DMS114 treated with DMSO at 0.1 percent for 48 hours (cell line): ENCODE data around the gene PLXNA4.
"Not testable (repeated sequence)": the region's sequence is repeated elsewhere in the genome, so short reads cannot be mapped to it uniquely, and the experiment has no call there.

ENCODE experiments used
- DNase-seq: peaks from one replicate; lab custom pipeline; 2025; ENCODE audit not compliant: unreplicated experiment; lab: John Stamatoyannopoulos, UW

The PLXNA4 gene

DNA sequence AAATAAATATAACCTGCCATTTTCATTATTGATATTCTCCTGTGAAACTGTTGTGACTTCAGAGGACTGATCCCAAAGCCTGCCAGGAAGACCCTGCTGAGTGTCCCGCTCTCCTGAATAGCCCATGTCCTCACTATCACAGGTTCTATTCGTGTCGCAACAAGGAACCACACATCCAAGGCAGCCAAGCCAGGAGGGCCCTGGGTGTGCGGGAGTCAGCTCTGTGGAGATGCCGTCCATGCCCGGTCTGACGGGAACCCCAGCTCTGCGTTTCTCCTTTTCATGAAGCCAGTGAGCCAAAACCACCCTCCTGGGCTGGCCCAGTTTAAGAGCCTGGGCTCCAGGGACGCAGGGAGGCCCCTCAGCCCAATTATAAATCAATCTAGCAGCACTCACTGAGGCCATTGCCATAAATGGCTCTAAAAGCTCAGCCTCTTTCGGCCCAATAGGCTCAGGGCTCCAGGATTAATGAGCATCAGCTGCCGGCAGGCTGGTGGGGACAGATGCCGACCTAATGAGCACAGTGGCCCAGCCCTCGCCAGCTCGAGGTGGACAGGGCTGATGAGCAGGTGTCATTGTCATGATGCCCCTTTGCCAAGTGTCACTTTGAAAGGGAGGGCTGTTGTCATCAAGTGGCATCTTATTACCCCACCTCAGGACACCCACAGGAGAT is 177.9 kb downstream of the PLXNA4 start:
- no peak for DNase-seq

DNA sequence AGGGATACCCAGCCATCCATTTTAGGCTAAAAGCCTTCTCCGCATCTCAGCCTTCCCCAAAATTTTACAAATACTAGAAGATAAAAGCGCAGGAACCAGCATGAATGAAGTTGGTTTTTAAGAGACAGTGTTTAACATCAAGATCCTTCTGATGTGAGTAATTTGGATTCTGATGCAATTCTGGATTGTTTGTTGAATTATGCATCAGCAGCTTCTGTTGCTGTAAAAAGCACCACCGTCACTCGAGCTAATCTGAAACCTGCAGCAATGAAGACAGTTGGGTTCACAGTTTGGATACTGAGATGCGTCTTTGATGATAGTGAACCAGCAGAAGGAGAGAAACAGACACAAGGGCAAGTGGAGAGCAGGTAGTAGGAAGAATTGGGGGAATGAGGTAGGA is 179.2 kb downstream of the PLXNA4 start:
- DNase-seq, result no peak

DNA sequence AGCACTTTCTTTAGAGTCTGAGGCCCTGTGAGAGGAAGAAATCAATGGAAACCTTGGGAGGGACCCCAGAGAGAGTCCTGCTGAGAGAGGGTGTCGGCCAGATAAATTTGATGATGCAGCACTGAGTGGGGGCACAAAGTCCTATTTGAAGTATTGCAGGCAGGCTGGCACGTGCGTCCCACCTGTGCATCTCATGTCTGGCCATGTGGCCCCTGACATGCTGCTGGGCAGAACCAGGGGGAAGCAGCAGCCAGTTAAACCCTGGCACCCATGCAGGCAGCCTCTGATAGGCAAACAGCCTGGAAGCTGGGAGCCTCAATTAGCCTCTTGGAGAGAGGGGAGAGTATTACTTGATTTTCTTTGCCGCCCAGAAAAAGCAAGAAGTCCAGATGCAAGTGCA is 180.9 kb downstream of the PLXNA4 start:
- DNase-seq, result no peak

DNA sequence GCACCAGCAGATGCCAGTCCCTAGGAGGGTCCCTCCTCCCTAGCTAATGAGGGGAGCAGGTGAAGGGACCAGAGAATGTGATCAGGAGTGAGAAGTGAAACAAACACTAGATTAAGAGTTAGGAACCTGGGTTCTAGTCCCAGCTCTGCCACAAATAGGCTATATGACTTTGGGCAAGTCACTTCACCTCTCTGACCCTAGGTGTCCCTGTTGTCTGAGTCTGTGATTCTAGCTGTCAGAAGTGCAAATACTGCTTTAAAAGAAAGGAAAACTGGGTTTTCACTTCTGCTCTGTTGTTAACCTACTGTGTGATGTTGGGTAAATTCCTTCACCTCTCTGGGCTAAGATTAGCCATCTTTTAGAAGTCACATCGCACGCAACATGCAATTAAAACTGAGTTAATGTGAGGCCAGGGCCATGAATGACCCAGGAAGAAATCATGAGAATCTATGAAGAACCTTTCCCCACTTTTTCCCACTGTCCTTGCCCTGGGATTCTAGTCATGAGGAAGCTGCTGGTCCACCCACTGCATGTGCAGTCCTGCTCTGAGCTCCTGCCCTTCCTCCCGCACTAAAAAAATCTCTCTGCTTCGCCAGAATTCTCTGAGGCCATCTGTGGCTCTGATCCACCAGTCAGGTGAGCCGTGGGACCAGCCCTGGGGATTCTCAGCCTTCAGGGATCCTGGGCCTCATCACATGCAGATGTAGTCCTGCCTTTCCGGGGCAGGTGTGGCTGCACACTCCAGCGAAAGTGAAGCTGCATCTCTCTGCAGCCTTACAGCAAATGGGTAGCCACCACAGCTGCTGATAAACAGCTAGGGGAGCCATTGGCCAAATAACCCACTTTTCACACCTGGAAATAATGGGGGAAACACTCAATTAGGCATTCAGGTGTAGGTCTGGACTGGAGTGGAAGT is 181.7 kb downstream of the PLXNA4 start:
- no peak for DNase-seq

DNA sequence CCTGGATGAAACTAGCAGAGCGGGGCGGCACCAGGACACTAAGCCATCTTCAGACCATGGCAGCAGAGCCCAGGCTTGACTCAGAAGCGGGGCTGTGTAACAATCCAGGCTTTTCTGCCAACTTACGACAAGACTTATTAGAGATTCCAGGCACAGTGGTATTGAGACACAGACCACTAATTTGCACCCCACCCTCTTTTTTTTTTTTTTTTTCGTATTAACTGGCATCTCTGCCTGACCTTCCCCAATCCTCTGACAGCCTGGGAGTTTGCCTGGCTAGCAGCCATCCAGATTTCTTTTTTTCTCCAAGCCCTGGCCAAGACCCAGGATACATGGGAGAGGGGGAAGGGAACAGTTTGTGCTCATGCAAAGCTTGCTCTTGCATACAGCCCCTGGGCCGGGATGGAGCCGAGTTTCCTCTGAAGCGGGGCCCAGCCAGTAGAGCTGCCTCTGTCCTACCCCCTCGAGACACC is 182.4 kb downstream of the PLXNA4 start:
- no peak for DNase-seq

DNA sequence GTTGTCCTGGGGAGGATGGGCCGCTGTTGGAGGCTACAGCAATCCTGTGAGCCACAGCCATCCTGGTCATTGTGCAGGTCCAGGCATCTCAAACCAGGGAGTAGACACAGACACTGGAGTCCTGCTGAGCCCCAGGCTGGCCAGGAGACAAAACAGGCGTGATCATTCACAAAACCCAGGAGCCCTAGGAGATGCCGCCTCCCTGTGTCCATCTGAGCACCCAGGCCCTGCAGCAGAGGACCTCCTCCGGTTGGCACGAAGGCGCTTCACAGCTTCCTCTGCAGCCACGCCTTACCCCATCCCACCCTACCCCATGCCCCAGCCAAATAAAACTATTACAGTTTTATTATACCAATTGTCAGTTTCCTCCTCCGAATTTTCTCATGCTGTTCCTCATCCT is 183.6 kb downstream of the PLXNA4 start:
- no peak for DNase-seq

DNA sequence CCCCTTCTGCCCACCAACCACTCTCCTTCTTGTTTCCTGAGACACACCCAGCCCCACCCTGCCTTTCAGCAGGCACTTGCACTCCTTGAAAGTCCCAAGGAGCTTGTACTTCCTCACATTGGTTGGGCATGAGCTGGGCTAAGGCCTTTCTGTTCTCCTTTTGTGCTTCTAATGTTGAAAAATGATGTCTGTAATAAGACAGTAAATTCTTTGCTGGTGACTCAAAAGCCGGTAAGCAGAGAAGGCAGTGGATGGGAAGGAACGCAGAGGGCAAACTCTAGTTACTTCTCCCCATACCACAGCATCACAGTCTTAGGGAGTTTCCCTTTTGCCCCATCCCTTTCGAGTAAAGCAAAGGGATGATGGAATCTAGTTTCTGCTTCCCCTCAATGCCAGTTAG is 185.6 kb downstream of the PLXNA4 start:
- no peak for DNase-seq

DNA sequence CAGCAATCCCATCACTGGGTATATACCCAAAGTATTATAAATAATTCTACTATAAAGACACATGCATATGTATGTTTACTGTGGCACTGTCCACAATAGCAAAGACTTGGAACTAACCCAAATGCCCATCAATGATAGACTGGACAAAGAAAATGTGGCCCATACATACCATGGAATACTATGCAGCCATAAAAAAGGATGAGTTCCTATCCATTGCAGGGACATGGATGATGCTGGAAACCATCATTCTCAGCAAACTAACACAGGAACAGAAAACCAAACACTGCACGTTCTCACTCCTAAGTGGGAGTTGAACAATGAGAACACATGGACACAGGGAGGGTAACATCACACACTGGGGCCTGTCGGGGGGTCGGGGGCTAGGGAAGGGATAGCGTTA is 186.2 kb downstream of the PLXNA4 start:
- not testable (repeated sequence) for DNase-seq

DNA sequence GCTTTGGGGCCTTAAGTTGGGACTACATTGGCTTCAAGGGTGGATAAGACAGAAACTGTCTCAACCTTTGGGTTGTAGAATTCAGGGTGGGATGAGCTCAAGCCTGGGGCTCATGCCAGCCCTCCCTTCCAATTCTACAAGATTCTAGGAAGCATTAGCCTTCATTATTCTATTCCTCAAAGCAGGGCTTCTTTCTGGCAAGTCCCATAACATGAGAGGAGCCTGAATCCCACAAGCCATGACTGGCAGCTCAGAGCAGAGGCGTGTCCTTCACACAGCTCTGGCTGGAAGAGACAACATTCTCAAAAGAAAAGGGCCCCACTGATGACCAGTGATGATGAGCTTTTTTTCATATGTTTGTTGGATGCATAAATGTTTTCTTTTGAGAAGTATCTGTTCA is 187.6 kb downstream of the PLXNA4 start:
- no peak for DNase-seq

DNA sequence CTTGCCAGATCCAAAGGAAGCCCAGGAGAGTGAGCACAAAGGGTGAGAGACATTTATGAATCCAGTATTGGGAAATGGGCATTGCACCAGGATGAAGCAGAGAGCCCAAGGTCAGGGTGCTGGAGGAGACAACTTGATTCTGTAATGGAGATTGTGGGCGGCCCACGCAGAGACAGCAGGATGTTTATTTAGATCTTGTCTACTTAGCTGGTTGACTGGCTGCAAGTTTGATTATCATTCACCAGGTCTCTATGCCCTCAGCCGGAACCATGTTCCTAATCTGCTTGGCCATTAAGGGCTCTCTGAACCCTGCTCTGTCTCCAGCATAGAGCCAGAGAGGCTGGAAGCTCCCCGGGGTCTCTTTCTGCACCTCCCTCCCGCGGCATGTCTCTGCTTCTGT is 188.7 kb downstream of the PLXNA4 start:
- DNase-seq, result no peak

DNA sequence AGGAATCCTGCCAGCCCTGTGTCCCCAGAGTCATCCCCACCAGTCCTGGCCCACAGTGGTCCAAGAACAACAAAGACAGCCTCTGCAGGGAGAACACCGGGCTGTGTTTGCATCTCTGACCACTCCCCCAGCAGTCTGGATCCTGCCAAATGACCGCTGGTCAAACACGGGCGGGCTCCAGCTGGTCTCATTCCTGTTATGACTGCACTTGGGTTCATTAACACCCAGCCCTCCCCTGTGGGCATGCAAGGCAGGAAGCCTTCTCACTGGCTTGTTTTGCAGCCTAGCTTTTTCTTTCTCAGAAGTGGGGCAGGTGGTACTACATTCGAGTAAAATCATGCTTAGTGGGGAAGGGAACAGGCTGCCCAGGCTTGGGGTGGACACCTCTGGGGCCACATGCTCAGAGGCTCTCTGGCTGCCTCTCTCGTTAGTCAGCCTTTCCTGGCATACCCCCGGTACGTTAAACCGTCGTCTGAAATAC is 190.0 kb downstream of the PLXNA4 start:
- no peak for DNase-seq

DNA sequence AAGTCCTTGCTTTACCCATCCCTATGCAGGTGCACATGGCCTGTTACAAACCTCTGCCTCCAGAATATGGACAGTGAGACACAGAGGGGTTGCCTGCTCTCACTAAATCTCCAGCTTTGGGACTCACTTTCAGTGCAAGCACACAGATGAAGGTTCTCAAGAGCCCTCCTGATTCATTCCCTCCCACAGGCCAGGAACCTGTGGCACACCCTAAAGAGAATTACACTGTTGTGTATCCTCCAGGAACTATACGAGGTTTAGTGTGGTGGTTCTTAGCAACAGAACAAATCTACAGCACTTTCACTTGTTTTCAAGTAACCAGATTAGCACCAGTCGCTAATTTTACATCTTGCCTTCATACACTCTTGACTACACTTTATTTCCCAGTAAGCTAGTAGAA is 192.3 kb downstream of the PLXNA4 start:
- DNase-seq, result no peak

DNA sequence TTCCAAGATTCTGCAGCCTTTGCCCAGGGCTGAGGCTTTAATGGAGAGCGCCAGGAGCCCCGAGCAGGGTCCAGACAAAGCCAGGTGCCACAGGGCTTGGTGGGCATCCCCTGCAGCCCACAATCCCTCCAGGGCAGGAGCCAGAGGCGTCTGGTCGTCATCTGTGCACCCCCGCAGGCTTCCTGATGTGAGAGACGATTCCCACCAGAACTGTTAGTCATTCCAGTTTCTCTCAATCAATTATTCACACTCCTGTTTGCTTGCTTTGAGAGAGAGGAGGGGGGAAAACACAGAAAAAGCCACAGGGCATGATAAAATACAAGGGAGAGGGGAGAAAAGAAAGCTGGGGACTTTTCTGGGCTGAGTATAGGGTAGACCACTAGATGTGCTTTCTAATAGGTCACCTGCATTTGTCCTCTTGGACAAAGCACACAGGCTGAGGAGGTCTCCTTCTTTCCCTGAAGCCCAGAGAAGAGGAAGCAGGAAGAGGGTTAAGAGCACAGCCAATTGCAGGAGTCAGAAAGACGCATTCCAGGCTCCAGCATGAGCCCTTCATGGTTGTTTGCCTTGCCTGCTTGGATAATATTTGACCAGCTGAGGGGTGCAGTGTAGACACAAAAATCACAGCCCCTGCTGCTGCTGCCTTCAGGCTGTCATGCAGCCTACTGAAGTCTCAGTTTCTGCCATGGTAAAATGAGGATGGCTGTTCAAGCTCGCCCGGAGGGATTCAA is 194.4 kb downstream of the PLXNA4 start:
- DNase-seq, result no peak

DNA sequence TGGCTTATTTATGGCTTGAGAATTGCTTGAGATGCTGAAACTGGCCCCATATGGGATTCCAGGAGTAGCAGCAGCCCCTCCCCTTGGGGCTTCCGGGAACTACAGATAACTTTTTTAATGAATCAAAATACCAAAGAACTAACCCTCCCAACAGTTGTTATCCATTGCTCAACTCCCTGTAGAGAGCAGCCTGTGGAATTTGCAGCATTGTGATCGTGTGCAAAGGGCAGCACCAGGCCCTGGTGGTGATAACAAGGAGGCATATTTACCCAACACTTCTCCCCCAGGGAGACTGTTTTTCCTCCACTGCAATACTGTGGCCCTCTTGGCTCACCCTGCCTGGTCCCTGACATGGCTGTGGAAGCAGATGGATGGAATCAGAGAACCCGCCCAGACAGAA is 196.2 kb downstream of the PLXNA4 start:
- DNase-seq, result no peak

DNA sequence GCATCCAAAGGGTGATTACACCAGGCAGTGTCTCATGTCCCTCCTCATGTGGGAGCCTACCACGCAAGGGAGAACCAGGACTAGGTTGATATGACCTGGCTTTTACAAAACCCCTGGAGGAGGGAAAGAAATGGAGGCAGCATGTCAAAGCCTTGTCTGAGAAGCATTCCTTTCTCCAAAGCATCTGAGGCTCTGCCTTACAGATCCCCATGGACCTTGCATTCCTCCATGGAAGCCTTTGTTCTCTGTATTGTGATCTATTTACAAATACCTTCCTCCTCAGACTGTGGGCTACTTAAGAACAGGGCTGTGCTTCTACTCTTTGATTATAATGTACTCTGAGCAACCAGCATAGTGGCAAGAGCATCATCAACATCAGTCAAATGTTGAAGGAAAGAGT is 197.0 kb downstream of the PLXNA4 start:
- no peak for DNase-seq

DNA sequence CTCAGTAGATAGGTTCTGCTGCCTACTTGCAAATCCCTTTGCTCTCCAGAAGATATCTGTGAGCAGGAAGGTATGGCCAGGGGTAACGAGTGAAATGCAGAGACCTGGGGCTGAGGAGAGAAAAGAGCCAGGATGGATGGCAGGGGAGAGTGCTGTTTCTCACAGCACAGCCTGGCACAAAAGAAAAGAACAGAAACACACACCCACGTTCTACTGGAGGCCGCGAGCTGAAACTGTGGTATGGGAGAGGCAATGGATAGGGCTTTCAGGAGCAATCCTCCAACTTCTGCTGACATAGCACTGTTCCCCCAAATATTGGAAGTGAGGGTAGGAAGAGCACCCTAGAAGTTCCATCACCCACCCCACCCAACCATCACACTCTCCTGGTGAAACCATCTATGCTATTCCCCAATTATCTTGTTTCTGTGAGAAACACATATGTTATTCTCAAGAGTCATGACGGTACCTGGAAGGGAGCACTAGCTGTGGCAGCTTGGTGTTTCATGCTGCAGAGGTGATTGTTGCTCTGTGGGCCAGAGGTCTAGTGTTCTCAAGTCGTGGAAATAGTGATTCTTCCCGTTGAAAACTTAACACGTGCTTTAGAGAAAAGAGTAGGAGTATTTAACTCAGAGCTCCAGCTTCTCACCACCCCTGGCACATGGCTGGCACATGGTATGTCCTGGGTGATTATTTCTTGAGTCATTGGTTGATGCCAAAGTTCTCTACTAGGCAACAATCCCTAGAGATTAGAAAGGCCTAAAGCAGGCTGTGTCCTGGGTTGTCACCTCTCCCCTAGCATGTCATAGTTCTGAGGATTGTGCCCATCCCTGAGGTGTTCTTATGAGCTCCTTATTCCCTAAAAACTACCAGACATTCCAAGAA is 198.3 kb downstream of the PLXNA4 start:
- DNase-seq, result no peak

DNA sequence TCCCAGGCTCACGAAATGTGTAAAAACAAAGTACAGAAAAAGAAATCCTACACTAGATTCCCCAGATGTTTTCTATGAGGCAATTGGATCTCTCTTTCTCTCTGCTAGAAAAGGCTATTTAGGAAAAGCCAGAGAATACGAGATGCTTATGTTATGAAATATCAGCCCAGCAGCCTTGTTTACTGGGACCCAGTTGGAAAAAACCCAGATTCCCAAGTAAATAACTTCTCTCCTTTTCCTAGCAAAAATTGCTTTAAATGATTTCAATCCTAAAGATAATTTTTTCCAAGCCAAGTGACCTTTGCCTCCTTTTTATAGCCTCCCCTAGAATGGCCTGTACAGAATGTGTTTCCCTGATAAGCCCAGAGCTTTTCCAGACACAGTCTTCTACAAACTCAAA is 199.3 kb downstream of the PLXNA4 start:
- DNase-seq, result no peak

DNA sequence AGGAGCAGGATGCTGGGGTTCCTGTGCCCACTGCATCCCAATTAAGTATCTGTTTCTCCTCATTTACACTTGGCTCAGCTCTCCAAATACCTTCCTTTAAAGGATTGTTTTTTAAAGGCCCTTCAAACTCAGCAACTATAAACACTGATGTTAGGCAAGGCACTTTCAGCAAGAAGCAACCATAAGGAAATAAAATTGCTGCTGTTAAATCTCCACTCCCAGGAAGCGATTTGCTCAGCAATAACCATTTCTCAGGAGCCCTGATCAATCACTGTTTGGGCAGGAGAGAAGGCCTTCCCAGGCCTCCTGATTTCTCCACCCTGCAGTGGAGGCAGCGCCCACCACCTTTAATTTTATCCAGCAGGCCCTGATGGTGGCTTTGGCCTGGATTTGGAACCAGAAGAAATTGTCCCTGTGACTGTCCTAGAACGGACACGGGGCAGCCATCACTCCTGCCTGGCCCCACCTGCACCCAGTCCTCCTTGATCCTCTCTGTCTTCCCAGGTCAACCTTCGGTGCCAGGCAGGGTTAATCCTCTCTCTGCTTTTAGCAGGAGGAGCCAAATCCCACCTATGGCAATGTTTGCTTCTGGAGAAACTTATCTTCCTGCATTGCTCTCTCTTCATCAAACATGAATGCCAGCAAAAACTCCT is 199.8 kb downstream of the PLXNA4 start:
- DNase-seq, result no peak

DNA sequence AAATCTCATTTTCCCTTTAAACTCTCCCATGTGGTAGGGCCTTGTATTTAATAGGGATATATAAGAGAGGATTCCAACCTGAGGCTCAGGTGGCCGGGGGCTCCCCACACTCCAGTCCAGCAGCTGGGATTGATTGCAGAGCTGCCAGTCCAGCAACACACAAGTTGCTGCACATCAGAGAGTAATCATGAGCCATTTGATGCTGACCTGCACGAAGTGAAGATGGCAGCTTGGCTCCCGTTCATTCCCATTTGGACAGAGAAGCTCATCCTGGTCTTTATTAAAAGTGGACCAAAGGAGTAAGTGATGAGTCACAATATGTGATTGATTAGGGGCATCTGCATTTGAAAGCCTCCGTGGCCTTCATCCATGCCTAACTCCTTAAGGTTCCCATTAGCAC is 202.4 kb downstream of the PLXNA4 start:
- DNase-seq, result no peak

DNA sequence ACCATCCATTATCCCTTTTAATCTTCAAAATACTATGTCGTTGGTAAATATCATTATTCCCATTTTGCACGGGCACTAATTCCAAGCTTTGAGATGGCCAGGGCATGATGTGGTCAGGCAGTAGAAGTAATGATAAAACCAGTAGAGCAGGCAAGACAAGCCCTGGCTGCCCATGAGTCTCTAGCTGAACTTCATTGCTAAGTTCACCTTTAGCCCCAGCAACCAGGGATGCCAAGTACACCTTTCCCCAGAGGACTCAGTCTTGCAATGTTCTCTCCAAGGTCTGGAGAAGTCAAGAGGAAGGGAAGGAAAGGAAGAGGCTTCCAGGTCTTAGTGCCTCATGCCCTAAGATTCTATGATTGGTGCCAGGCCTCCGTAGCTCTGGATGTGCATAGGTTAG is 203.2 kb downstream of the PLXNA4 start:
- DNase-seq, result no peak
